ENCODE measurements around the gene ARRDC1.
"Not testable (repeated sequence)": the region's sequence is repeated elsewhere in the genome, so short reads cannot be mapped to it uniquely, and the experiment has no call there.

The ARRDC1 gene

DNA sequence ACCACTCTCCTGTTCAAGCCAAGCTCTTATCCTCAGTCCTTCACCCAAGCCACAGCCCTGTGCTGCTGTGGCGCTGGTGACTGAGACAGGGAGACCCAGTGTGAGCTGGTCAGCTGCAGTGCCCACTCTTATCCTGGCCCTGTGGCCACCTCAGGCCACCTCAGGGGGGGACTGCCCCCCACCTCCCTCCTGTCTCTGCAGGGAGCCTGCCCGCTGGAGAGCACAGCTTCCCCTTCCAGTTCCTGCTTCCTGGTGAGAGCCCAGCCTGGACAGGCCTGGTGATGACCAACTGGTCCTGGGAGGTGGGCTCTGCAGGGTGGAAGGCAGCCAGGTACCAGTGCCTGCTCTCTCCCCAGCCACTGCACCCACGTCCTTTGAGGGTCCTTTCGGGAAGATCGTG, 7.8 kb downstream of the ARRDC1 start:
- no peak for ATAC-seq (replicated peaks)
- peaks cover 9 to 30% of the 10 kb centered on the region in 2 donors for H3K36me3 Mint-ChIP-seq

DNA sequence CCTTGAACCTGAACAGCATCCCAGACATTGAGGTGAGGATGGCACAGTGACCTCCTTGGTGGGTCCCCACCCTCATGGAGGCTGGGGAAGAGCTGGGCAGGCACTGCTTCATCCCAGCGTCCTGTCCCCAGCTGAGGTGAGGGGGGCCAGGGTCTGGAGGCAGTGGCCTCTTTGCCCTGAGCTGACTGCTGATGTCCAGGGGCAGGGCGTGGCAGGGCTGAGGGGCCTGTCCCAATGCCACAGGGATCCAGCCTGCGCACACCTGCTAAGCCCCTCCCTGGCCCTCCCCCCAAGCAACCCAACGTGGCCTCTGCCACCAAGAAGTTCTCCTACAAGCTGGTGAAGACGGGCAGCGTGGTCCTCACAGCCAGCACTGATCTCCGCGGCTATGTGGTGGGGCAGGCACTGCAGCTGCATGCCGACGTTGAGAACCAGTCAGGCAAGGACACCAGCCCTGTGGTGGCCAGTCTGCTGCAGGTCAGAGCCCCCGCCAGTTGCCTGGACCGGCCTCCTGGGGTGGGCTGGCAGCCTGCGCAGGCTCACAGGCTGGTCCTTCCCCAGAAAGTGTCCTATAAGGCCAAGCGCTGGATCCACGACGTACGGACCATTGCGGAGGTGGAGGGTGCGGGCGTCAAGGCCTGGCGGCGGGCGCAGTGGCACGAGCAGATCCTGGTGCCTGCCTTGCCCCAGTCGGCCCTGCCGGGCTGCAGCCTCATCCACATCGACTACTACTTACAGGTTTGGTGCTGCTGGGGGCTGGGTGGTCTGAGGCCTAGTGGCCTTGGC, 8.4 kb downstream of the ARRDC1 start:
- Mint-ChIP-seq H3K27ac (no peak overlapping the region), H3K9me3 (no peaks in the 10 kb centered on the region)

More for the DNA sequence above, 7.8 kb downstream of the ARRDC1 start:
- no peaks in the 10 kb centered on the region for H3K9me3 Mint-ChIP-seq
- H3K27ac Mint-ChIP-seq: peak overlapping the region; percentile 31
- H3K27me3 Mint-ChIP-seq: no peaks in the 10 kb centered on the region
- no peak for DNase-seq
- H3K4me3 Mint-ChIP-seq: no peak overlapping the region
- peaks cover 20 to 45% of the 10 kb centered on the region in 2 donors for H3K4me1 Mint-ChIP-seq

DNA sequence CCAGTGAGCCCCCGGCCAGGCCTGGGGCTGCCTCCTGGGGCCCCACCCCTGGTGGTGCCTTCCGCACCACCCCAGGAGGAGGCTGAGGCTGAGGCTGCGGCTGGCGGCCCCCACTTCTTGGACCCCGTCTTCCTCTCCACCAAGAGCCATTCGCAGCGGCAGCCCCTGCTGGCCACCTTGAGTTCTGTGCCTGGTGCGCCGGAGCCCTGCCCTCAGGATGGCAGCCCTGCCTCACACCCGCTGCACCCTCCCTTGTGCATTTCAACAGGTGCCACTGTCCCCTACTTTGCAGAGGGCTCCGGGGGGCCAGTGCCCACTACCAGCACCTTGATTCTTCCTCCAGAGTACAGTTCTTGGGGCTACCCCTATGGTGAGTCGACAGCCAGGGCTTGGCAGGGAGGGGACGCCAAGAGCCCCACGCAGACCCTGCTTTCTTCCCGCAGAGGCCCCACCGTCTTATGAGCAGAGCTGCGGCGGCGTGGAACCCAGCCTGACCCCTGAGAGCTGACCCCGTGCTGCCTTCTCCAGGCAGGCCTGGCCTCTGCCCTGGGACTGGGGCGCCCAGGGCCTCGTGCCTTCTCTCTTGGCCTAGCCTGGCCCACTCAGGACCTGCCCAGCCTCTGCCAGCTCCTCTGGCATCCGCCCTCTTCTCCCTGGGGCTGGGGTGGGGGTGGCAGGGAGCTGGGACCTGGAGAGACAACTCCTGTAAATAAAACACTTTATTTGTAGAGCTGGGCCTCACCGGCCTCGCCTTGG, 9.3 kb downstream of the ARRDC1 start:
- Mint-ChIP-seq H3K4me1 (peaks cover 23 to 52% of the 10 kb centered on the region in 2 donors), H3K36me3 (peaks cover 9 to 30% of the 10 kb centered on the region in 2 donors), H3K27me3 (no peaks in the 10 kb centered on the region), H3K27ac (peak overlapping the region; percentile 87), H3K9me3 (no peaks in the 10 kb centered on the region), H3K4me3 (no peak overlapping the region)
- ATAC-seq (replicated peaks): no peak
- DNase-seq: no peak

More for the DNA sequence above, 8.4 kb downstream of the ARRDC1 start:
- no peak for ATAC-seq (replicated peaks)
- Mint-ChIP-seq H3K4me3 (no peak overlapping the region), H3K4me1 (peaks cover 20 to 48% of the 10 kb centered on the region in 2 donors), H3K36me3 (peaks cover 9 to 30% of the 10 kb centered on the region in 2 donors), H3K27me3 (no peaks in the 10 kb centered on the region)
- DNase-seq: no peak

DNA sequence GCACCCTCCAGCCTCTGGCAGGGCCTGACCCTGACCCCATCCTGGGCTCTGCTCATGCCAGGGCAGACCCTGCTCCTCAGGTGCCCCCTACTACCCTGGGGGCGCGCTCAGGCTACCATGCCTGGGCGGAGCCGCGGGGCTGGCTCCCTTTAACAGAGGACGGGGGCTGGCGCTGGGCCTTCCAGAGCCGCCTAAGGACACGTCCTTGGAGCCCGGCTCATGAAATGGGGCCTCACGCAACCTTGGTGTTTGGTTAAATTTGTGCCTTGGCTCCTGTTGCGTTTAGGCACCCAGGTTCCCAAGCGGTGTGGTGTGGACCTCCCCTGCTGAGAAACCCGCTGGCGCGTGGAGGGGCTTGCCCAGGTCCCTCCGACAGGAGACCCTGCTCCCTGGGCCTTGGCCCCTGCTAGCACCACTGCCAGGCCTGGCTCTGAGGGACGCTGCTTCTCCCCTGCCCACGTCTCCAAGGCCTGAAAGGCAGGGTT, 9.9 kb downstream of the ARRDC1 start:
- Mint-ChIP-seq H3K27me3 (no peaks in the 10 kb centered on the region), H3K4me3 (no peak overlapping the region), H3K9me3 (no peaks in the 10 kb centered on the region), H3K36me3 (peaks cover 9 to 30% of the 10 kb centered on the region in 2 donors), H3K27ac (no peak overlapping the region), H3K4me1 (peaks cover 25 to 56% of the 10 kb centered on the region in 2 donors)
- ATAC-seq (replicated peaks): no peak
- DNase-seq: no peak

DNA sequence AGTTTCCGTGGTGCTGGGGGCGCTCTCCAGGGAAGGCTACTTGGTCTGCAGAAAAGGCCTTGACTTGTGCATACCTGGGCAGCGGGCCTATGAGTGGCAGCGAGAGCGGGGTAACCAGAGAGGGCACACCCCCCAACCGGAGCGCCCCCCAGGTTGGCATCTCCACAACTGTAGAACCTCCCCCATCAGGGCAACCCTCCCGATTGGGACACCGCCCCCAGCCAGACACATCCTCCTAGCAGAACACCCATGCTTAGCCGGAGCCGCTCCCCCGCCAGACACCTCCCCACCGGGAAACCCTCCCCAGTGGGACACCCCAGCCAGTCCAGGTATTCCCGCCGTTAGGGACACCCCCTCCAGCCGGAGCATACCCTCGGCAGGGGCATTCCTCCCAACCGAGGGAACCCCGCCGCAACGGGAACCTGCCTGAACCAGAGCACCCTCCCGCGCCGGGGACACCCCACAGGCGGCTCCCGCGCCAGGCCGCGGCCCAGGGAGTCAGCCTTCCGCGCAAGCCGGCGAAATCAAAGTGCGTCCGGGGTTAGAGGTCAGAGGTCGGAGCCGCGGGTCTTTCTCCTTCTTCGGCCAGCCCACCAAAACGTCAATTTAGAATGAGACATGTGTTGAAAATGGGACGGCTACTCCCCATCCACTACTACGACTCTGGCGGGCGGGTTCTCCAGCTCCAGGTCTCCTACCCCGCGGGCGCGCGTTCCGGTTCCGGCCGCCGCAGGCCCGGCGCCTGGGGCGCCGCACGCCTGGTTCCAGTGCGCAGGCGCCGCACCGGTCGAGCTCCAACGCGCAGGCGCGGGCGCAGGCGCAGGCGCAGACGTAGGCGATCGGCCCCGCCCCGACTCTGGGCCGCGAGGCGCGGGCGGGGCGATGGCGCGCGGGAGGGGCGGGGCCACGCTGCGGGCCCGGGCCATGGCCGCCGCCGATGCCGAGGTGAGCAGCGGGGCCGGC, 12.9 kb downstream of the ARRDC1 start, which contains the start of gene EHMT1:
EHMT1 (plus strand) TSS at position 901 of the 963 bp plus-strand sequence; CDS start at position 925, 24 bp downstream.
- no peaks in the 10 kb centered on the region for H3K9me3 Mint-ChIP-seq
- peaks cover 23 to 52% of the 10 kb centered on the region in 2 donors for H3K4me1 Mint-ChIP-seq
- peak within 1 kb of the TSS; percentile 96 for H3K27ac Mint-ChIP-seq
- DNase-seq (peak; percentile 90), ATAC-seq (replicated peaks) (peak; percentile 77 to 86)
- H3K27me3 Mint-ChIP-seq: no peaks in the 10 kb centered on the region
- peak within 1 kb of the TSS; percentile 86 to 93 for H3K4me3 Mint-ChIP-seq
- H3K36me3 Mint-ChIP-seq: peaks cover 5 to 30% of the 10 kb centered on the region in 2 donors

DNA sequence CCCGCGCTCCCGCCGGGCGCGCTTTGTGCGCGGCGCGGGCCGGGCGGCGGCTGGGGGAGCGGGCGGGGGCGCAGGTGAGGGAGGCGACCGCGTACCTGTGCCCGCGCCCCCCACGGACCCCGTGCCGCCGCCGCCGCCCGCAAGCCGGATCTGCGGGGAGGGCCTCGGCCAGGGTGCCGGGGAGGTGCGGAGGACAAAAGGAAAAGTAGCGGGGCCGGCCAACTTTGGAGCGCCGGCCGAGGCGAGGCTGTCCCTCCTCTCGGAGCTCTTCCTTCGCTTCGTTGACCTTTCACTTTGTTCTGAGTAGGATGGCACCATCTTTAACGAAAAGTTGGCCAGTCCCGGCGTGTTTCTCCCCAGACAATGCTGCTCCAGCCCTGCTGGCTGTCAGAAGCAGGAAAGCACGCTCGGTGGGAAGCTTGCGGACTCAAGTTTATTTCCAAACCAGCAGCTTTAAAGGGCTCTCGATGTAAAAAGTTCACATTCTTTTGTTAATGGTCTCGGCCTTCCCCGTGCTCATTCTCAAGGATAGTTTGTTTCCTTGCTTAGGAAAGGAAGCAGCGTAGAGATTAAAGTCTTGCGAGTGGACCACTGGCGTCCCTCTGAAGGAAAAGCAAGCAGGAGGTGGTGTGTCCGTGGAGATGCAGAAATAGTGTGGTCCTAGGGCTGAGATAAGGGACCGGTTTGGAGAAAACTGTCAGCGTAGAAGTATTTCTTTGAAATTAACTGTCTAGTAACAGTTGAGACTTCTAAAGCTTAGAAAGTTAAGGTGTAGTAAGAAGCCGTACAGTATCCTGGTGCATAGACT, 14.0 kb downstream of the ARRDC1 start:
- peak overlapping the region; percentile 88 for H3K27ac Mint-ChIP-seq
- H3K27me3 Mint-ChIP-seq: no peaks in the 10 kb centered on the region
- ATAC-seq (replicated peaks) (peak; percentile 50 to 58), DNase-seq (peak; percentile 44)
- peaks cover 6 to 30% of the 10 kb centered on the region in 2 donors for H3K36me3 Mint-ChIP-seq
- peak overlapping the region; percentile 79 to 86 for H3K4me3 Mint-ChIP-seq
- H3K4me1 Mint-ChIP-seq: peaks cover 23 to 60% of the 10 kb centered on the region in 2 donors
- no peaks in the 10 kb centered on the region for H3K9me3 Mint-ChIP-seq

DNA sequence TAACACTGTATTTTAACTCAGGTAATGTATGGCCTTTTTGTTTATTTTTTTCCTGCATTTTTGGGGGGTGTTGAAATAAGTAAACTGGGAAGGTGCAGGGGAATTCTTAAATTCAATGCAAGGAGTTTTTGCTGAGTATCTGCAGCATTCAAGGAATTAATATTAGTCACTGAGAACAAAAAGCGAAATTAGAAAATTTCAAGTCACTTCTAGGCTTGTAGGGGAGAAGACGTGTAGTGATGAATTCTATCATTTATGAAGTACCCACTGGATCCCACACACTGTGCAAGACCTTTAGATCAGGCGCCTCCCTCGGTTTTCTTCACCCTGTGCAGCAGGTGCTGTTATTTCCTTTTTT, 14.5 kb downstream of the ARRDC1 start:
- no peaks in the 10 kb centered on the region for H3K9me3 Mint-ChIP-seq
- no peak for DNase-seq
- H3K4me1 Mint-ChIP-seq: peaks cover 19 to 62% of the 10 kb centered on the region in 2 donors
- no peak for ATAC-seq (replicated peaks)
- peak overlapping the region; percentile 88 for H3K27ac Mint-ChIP-seq
- H3K36me3 Mint-ChIP-seq: peaks cover 8 to 26% of the 10 kb centered on the region in 2 donors
- no peaks in the 10 kb centered on the region for H3K27me3 Mint-ChIP-seq
- H3K4me3 Mint-ChIP-seq: peak overlapping the region; percentile 79 to 86

DNA sequence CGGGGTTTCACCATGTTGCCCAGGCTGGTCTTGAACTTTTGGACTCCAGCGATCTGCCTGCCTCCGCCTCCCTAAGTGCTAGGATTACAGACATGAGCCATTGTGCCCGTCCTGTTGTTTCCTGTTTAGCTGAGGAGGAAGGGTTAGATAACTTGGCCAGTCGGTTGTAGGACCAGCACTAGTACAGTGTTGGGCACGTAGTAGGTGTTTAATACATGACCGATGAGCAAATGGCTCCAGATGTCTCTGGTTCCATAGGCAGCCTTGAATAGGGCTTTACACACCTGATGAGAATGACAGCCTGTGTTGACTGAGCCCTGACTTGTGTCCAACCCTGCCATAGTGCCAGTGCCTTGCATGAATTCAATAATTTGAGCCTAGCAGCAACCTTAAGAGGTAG, 15.1 kb downstream of the ARRDC1 start:
- DNase-seq (no peak), ATAC-seq (replicated peaks) (no peak)
- peak overlapping the region; percentile 5 for H3K27ac Mint-ChIP-seq
- H3K36me3 Mint-ChIP-seq: peaks cover 11 to 31% of the 10 kb centered on the region in 2 donors
- no peaks in the 10 kb centered on the region for H3K9me3 Mint-ChIP-seq
- peak overlapping the region; percentile 10 to 35 for H3K4me3 Mint-ChIP-seq
- H3K4me1 Mint-ChIP-seq: peaks cover 24 to 67% of the 10 kb centered on the region in 2 donors
- H3K27me3 Mint-ChIP-seq: no peaks in the 10 kb centered on the region

DNA sequence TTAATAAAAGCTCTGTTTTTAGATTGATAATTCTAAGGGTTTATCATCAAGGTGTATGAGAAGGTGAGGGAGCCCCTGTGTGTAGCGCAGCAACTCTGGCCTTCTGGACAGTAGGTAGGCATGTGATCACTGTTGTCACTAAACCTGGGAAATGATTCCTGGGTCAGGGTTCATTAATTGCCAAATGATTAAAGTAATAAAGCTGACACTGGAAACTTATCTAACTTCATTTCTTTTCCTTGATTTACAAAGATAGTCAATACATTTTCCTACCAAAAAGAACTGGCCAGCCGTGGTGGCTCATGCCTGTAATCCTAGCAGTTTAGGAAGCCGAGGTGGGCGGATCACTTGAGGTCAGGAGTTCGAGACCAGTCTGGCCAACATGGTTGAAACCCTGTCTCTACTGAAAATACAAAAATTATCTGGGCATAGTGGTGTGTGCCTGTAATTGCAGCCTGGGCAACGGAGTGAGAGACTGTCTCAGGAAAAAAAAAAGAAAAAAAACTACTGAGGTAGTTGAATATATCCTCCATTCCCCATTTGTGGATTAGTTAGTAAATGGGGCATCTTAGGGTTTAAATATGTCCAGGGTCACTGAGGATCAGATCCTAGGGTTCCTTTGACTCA, 15.8 kb downstream of the ARRDC1 start:
- peaks cover 23 to 69% of the 10 kb centered on the region in 2 donors for H3K4me1 Mint-ChIP-seq
- H3K27ac Mint-ChIP-seq: no peak overlapping the region
- peaks cover 12 to 30% of the 10 kb centered on the region in 2 donors for H3K36me3 Mint-ChIP-seq
- no peaks in the 10 kb centered on the region for H3K9me3 Mint-ChIP-seq
- peak overlapping the region in 1 of 2 donors; percentile 10 for H3K4me3 Mint-ChIP-seq
- no peaks in the 10 kb centered on the region for H3K27me3 Mint-ChIP-seq
- DNase-seq (no peak), ATAC-seq (replicated peaks) (no peak)

DNA sequence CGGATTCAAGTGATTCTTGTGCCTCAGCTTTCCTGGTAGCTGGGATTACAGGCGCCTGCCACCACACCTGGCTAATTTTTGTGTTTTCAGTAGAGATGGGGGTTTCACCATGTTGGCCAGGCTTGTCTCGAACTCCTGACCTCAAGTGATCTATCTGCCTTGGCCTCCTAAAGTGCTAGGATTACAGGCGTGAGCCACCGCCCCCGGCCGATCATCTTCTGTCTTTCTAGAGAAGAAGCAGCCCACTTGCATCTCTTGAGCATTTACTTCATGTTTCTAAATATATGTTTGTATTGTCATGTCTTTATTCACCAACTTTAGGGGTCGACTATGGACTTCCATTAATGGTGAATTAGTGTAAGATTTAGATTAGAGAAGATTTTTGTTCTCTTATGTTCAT, 16.7 kb downstream of the ARRDC1 start:
- DNase-seq; H3K9me3 Mint-ChIP-seq; H3K27me3 Mint-ChIP-seq; ATAC-seq (replicated peaks); H3K4me3 Mint-ChIP-seq: not testable (repeated sequence)
- Mint-ChIP-seq H3K36me3 (peaks cover 14 to 33% of the 10 kb centered on the region in 2 donors), H3K27ac (peak overlapping the region; percentile 14), H3K4me1 (peaks cover 23 to 66% of the 10 kb centered on the region in 2 donors)

DNA sequence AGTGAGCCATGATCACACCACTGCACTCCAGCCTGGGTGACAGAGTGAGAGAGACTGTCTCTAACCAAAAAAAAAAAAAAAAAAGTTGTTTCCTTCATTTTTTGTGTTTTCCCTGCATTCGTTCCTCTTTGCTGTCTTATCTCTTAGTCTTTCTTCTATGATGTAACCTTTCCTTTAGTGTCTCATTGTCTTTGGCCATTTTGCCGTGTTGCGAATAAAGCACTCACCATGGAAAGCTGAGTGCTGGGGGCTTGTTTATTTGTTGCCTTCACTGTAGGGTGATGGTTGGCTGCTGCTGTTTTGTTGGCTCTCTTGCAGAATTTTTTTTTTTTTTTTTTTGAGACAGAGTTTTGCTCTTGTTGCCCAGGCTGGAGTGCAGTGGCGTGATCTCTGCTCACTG, 21.0 kb downstream of the ARRDC1 start:
- no peak for DNase-seq
- H3K4me1 Mint-ChIP-seq: peaks cover 23 to 64% of the 10 kb centered on the region in 2 donors
- no peak for ATAC-seq (replicated peaks)
- H3K27ac Mint-ChIP-seq: no peak overlapping the region
- no peaks in the 10 kb centered on the region for H3K9me3 Mint-ChIP-seq
- peaks cover 20 to 38% of the 10 kb centered on the region in 2 donors for H3K36me3 Mint-ChIP-seq
- no peaks in the 10 kb centered on the region for H3K27me3 Mint-ChIP-seq
- no peak overlapping the region for H3K4me3 Mint-ChIP-seq

DNA sequence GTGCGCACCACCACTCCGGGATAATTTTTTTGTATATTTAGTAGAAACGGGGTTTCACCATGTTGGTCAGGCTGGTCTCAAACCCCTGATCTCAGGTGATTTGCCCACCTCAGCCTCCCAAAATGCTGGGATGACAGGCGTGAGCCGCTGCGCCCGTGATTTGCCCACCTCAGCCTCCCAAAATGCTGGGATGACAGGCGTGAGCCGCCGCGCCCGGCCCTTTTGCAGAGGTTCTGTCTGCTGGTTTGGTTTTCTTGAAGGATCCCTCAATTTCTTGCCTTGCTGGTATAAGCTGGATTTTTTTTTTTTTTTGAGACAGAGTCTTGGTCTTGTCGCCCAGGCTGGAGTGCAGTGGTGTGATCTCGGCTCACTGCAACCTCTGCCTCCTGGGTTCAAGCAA, 21.9 kb downstream of the ARRDC1 start:
- peaks cover 29 to 67% of the 10 kb centered on the region in 2 donors for H3K4me1 Mint-ChIP-seq
- H3K27ac Mint-ChIP-seq; H3K4me3 Mint-ChIP-seq; DNase-seq; ATAC-seq (replicated peaks); H3K27me3 Mint-ChIP-seq; H3K9me3 Mint-ChIP-seq: not testable (repeated sequence)
- peaks cover 20 to 34% of the 10 kb centered on the region in 2 donors for H3K36me3 Mint-ChIP-seq

All from stimulated activated naive B cell treated with anti-CD40 and anti-IgM and Interleukin-4, amounts not matched to agents 10 μg/mL and 1 μg/mL and 100 μg/mL, for 72 hours (primary cell).